DMS53 (cell line): Measurements from ENCODE around the gene SNAP23.

ENCODE experiments used
- DNase-seq: peaks from one replicate; lab custom pipeline; 2025; lab: John Stamatoyannopoulos, UW

The SNAP23 gene

GRCh38 chr15:42495361-42496212 is at the start of gene SNAP23:
TSS of gene SNAP23 (plus strand) at chr15:42495634. CDS start at chr15:42511847, 16,213 bp downstream.
- peak; percentile 92 for DNase-seq

- no peak for DNase-seq
These were observed 47.8 kb upstream of the SNAP23 start for GRCh38 chr15:42447599-42447998.

DNA sequence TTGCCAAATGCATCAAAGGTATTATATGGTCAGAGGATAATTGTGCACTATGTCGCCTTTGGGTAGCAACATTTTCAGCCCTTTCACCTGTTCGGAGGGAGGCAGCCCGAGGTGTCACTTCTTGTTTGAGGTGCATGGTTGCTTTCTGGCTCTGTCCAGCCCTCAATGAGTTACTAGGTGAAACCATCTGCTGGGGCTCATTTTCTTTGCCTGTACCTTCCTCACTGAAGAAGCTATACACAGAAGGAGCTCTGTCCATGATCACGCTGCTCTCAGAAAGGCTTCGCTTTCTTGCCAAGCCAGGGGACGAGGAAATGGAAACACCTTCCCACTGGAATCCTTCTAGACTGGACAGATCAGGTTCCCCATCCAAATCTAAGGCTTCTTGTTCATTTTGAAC is 47.2 kb upstream of the SNAP23 start:
- no peak for DNase-seq

DNA sequence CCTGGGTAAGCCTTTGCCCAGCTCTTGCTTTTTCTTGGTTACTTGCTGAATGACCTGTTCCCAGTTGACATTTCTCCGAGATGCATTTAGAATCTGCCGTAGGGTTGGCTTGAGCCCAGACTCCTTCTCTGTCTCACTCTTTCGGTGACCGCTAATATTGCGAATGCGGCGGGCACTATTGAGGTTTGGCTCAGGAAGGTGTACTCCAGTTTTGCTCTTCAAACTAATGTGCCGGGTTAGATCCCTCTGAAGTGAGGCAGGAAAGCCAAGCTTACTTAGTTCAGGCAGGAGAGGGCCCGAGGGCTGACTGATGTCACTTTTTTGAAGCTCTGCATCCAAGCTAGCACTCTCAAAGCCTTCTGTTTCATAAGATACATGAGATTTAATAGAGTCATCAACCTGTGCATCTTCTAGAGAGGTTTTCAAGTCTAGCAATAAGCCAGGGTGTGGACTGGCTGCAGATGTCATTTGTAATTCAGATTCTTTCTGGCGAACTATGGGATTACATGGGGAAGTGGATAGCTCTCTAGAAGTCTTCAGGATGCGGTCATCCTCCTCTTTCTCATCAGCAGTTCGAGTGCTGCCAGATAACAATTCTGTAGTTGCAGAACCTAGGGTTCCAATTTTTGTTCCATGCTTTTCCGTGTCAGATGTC is 45.5 kb upstream of the SNAP23 start:
- DNase-seq: no peak

DNA sequence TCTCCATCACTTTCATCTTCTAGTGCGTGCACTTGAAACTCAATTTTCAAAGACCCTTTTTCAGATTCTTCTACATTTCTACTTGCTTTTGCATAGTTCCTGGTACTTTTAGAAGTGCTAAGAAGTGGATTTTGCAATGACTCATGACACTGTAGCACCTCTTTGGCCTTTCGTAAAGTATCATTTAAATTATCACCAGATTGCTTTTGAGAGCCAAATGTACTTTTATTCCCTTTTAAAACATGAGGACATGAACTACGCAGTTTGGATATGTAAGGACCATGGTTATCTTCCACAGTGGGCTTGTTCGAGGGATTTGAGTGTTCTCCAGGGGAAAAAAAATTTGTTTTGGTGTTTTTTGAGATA is 45.0 kb upstream of the SNAP23 start:
- DNase-seq: no peak

DNA sequence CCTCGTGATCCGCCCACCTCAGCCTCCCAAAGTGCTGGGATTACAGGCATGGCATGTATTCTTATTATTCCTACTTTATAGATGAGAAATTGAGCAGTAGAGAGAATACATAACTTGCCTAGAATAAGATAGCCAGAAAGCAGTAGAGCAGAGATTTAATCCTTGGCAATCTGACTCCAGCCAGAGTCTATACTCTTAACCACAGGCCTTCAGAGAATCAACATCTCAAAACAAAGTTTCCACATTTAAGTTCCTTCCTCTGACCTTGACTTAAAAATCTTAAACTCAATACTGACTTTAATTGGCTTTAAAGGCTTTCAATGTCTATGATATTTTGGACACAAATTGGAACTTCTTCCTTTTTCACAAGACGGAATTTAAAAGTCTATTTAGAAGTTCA is 41.6 kb upstream of the SNAP23 start:
- DNase-seq: no peak

DNA sequence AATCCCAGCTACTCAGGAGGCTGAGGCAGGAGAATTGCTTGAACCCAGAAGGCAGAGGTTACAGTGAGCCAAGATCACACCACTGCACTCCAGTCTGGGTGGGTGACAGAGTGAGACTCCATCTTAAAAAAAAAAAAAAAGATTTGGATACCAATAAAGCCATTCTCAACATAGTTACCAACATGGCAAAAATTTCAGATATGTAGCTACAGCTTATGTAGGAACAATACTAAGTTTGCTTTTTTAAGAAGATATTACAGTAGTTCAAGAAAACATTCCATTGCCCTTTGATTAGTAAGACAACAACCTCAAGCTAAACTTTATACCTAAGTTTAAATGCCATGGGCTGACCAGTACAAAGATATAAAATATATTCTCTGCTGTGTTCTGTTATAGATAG is 38.9 kb upstream of the SNAP23 start:
- DNase-seq: no peak

GRCh38 chr15:42456971-42457370 is 38.5 kb upstream of the SNAP23 start:
- no peak for DNase-seq

- DNase-seq: no peak
These were observed 37.7 kb upstream of the SNAP23 start for GRCh38 chr15:42457445-42458442.

DNA sequence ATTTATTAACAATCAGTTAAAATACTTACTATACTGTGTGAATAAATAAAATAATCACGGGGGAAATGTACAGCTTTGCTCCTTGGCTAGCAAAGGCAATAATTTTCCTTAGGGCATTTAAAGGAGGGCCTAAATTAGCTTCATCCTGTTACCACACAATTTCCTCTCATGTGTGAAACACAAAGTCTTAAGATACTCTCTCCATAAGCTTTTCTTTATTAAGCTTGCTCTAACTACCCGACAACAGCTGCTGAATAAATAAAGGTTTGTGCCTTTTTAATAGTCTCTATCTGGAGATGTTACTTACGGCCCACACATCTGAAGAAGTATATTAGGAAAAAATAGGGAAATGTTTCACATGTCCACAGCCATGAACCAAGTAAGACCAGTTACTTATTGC is 34.2 kb upstream of the SNAP23 start:
- DNase-seq: no peak

DNA sequence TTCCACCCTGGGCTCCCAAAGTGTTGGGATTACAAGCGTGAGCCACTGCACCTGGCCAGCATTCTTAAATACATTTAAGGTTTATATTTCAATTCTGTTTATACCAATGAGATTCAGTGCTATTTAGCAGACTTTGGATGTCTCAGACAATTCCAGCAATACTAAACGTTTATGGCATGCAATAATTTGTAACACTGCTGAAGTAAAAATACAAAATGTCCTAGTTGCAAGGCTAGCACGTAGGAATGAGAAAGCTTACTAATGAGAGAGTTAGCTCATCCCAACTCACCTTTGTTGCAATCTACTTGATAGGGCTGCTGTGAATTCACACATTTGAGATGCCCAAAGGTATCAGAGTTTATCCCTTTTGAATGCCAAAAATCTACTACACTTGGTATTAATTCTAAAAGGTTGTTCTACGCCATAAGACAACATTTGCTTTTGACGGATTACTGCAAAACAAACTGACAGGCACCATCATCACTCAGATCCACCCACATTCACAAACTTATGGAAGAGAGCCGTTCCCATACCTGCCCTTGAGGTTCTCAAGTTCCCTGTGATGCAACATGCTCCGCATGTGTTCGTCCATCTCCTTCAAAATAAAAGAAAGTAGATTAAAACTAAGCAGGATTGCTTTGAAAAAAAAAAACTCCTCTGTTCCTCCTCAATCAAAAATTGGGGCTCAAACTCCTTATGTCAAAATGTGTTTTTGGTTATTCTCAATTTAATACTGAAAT is 29.7 kb upstream of the SNAP23 start:
- no peak for DNase-seq

- DNase-seq: no peak
These were observed 24.4 kb upstream of the SNAP23 start for GRCh38 chr15:42471002-42471401.

GRCh38 chr15:42474827-42475226 is 20.6 kb upstream of the SNAP23 start:
- DNase-seq: no peak

DNA sequence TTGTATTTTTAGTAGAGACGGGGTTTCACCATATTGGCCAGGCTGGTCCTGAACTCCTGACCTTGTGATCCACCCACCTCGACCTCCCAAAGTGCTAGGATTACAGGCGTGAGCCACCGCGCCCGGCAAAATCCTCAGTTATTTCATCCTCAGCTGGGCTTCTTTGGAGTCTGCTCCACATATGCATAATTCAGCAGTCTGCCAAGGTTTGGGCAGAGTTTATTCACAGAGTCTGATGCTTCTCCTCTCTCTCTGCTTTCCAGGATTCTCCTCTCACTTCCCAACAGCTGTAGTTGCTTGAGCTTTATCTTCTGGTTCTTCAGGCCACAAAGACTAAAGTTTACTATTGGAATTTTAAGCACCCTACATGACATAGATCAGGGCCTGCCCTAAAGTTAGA is 12.7 kb upstream of the SNAP23 start:
- no peak for DNase-seq

GRCh38 chr15:42483677-42484076 is 11.8 kb upstream of the SNAP23 start:
- no peak for DNase-seq

- DNase-seq: peak; percentile 42
These were observed 5.2 kb upstream of the SNAP23 start for GRCh38 chr15:42490291-42490670.

GRCh38 chr15:42490671-42491538 is 4.5 kb upstream of the SNAP23 start, which contains the start of gene ZNF106:
TSS of gene ZNF106 (minus strand) at chr15:42491141. CDS start at chr15:42472289, 18,852 bp downstream.
- peak; percentile 92 for DNase-seq

- DNase-seq: peak; percentile 60
These were observed 3.8 kb upstream of the SNAP23 start for GRCh38 chr15:42491539-42492225.

GRCh38 chr15:42493679-42494078 is 1.8 kb upstream of the SNAP23 start:
- no peak for DNase-seq

DNA sequence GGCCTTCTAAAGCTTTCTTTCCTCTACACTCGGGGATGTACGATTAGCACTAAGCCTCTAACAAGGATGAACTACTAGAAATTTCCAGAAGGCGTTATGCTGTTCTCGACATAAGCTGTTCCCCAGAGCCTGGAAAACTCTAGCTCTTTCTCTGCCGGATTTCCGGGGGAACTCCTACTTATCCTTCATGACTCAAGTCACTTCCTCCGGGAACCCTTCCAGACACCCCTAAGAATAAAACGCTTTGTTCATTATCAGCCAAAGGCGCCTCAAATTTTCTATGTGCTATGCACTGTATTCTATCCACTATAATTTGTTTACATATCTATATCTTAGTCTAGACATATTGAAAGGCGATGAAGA is 455 bp upstream of the SNAP23 start:
- peak; percentile 65 for DNase-seq
